GM12874 (cell line): ENCODE measurements around the gene SLX4IP.

Experiments used
- CTCF ChIP-seq: IDR thresholded peaks from 2 replicates; pipeline ENCODE4 v1.5.1; 2011; ENCODE audit warnings: low read depth, mild to moderate bottlenecking, control low read depth, low read length, moderate library complexity; ENCODE audit not compliant: insufficient read depth

The SLX4IP gene

GRCh38 chr20:10497791-10498190, 62.7 kb downstream of the SLX4IP start:
- TF ChIP-seq CTCF, result no peak

GRCh38 chr20:10498200-10498599, 63.1 kb downstream of the SLX4IP start:
- TF ChIP-seq CTCF, result no peak

GRCh38 chr20:10501402-10501801, 66.3 kb downstream of the SLX4IP start:
- no peak for TF ChIP-seq CTCF

- no peak for TF ChIP-seq CTCF
Measured at GRCh38 chr20:10502098-10502526, 67.0 kb downstream of the SLX4IP start.

GRCh38 chr20:10504608-10504993, 69.5 kb downstream of the SLX4IP start:
- no peak for TF ChIP-seq CTCF

- TF ChIP-seq CTCF, result no peak
Measured at GRCh38 chr20:10504994-10505730, 70.1 kb downstream of the SLX4IP start.

- no peak for TF ChIP-seq CTCF
Measured at GRCh38 chr20:10505827-10506226, 70.7 kb downstream of the SLX4IP start.

GRCh38 chr20:10507052-10507451, 71.9 kb downstream of the SLX4IP start:
- TF ChIP-seq CTCF, result no peak
